SK-N-SH (cell line): Measurements from ENCODE around the gene PRKCD. TPM values are rescaled to one million over a fixed set of nuclear protein-coding genes. Genes with fewer than 3 reads are reported as not detected.

Source experiments
- CTCF ChIA-PET: fragments of 300-600, 350-600 bp; formaldehyde crosslinking; extraction: SDS; loops from one replicate; lab custom pipeline; 2021; lab: Yijun Ruan, JAX
- POLR2A ChIA-PET: fragments of 350-600 bp; sonication (Branson Sonifier 250); formaldehyde crosslinking; extraction: SDS; loops from one replicate; lab custom pipeline; 2020; ENCODE audit warnings: antibody characterized with exemption, inconsistent platforms; lab: Yijun Ruan, JAX
- DNase-seq: peaks from one replicate; pipeline ENCODE4 v3.0.0; 2012
- H2AFZ ChIP-seq: fragments of 200-600 bp; sonication (generic); 2 replicates; pipeline ENCODE4 v1.8.1; 2016; ENCODE audit warnings: antibody characterized with exemption, mild to moderate bottlenecking, low read depth
- H3F3A ChIP-seq: fragments of 200-600 bp; sonication (generic); replicated peaks from 2 replicates; pipeline ENCODE3; 2016; ENCODE audit warnings: antibody characterized with exemption, mild to moderate bottlenecking; ENCODE audit not compliant: insufficient read depth
- H3K27ac ChIP-seq, 2 experiments: fragments of 200-500 bp in 1 of 2; fragments of 200-600 bp in 1 of 2; sonication (Bioruptor generic) in 1 of 2; sonication (generic), shearing (Covaris generic) in 1 of 2; 2 replicates each; pipeline versions ENCODE4 v1.5.1 to v1.6.1; 2014 to 2016; ENCODE audit warnings: low read depth in 2 of 2, inconsistent platforms in 1 of 2, low read length in 1 of 2, mild to moderate bottlenecking in 1 of 2, mixed read lengths in 1 of 2
- H3K27me3 ChIP-seq: fragments of 200-600 bp; sonication (generic), shearing (Covaris generic); 2 replicates; pipeline ENCODE4 v1.6.1; 2016; ENCODE audit warnings: mixed run types; ENCODE audit not compliant: insufficient read depth
- H3K36me3 ChIP-seq, 2 experiments: fragments of 200-500 bp in 1 of 2; fragments of 200-600 bp in 1 of 2; sonication (Bioruptor generic) in 1 of 2; sonication (generic) in 1 of 2; replicated peaks in 1 of 2; 2 replicates each; pipeline versions ENCODE3 to v1.5.1; 2014 to 2016; ENCODE audit warnings: low read length in 1 of 2, mild to moderate bottlenecking in 1 of 2; ENCODE audit not compliant: insufficient read depth in 2 of 2, control insufficient read depth in 1 of 2
- H3K4me1 ChIP-seq, 2 experiments: fragments of 200-500 bp in 1 of 2; fragments of 200-600 bp in 1 of 2; sonication (Bioruptor generic) in 1 of 2; sonication (generic), shearing (Covaris generic) in 1 of 2; 2 replicates each; pipeline versions ENCODE4 v1.5.1 to v1.6.1; 2014 to 2016; ENCODE audit warnings: low read depth in 1 of 2, low read length in 1 of 2, mixed run types in 1 of 2; ENCODE audit not compliant: insufficient read depth in 2 of 2, control insufficient read depth in 1 of 2
- H3K4me2 ChIP-seq: fragments of 200-600 bp; sonication (generic), shearing (Covaris generic); 2 replicates; pipeline ENCODE4 v1.6.1; 2017; ENCODE audit warnings: mixed run types
- H3K4me3 ChIP-seq, 2 experiments: fragments of 200-500 bp in 1 of 2; fragments of 200-600 bp in 1 of 2; sonication (Bioruptor generic) in 1 of 2; sonication (generic), shearing (Covaris generic) in 1 of 2; 2 replicates each; pipeline versions ENCODE4 v1.5.1 to v1.8.1; 2014 to 2016; ENCODE audit warnings: low read depth in 2 of 2, inconsistent platforms in 1 of 2, low read length in 1 of 2, mild to moderate bottlenecking in 1 of 2, mixed read lengths in 1 of 2, moderate library complexity in 1 of 2
- H3K79me2 ChIP-seq: fragments of 200-600 bp; sonication (generic); 2 replicates; pipeline ENCODE4 v1.8.1; 2017; ENCODE audit warnings: mild to moderate bottlenecking; ENCODE audit not compliant: insufficient read depth
- H3K9ac ChIP-seq: fragments of 200-600 bp; sonication (generic); 2 replicates; pipeline ENCODE4 v1.6.1; 2017; ENCODE audit warnings: mixed run types
- H3K9me2 ChIP-seq: fragments of 200-600 bp; sonication (generic); 2 replicates; pipeline ENCODE4 v1.6.1; 2017; ENCODE audit warnings: mixed run types
- H3K9me3 ChIP-seq: fragments of 200-600 bp; sonication (generic); 2 replicates; pipeline ENCODE4 v1.6.1; 2017; ENCODE audit warnings: mixed run types, mild to moderate bottlenecking, moderate library complexity
- H4K20me1 ChIP-seq: fragments of 200-600 bp; sonication (generic); 2 replicates; pipeline ENCODE4 v1.6.1; 2017; ENCODE audit warnings: mild to moderate bottlenecking, mixed run types; ENCODE audit not compliant: insufficient read depth
- EZH2phosphoT487 ChIP-seq: fragments of 200-600 bp; sonication (generic); IDR thresholded peaks from 2 replicates; pipeline ENCODE4 v1.6.1; 2017; ENCODE audit warnings: low read depth, mixed run types, mild to moderate bottlenecking, antibody characterized with exemption, moderate library complexity, borderline replicate concordance
- FOXJ3 ChIP-seq: sonication (generic); formaldehyde crosslinking; IDR thresholded peaks from 2 replicates; pipeline ENCODE4 v1.5.1; 2020; ENCODE audit warnings: mild to moderate bottlenecking, missing genetic modification reagents
- MEF2A ChIP-seq: IDR thresholded peaks from 2 replicates; pipeline ENCODE4 v1.4.0; 2012; ENCODE audit warnings: low read depth, borderline replicate concordance
- POLR2AphosphoS5 ChIP-seq: IDR thresholded peaks from 2 replicates; pipeline ENCODE4 v1.6.1; 2012; ENCODE audit warnings: low read depth, low read length
- RFX5 ChIP-seq: IDR thresholded peaks from 2 replicates; pipeline ENCODE4 v1.6.1; 2012; ENCODE audit warnings: mild to moderate bottlenecking, improper control_type of control experiment, low read length
- RXRA ChIP-seq: IDR thresholded peaks from 2 replicates; pipeline ENCODE4 v1.4.0; 2012; ENCODE audit warnings: low read depth, mild to moderate bottlenecking, borderline replicate concordance
- WGBS: methylation state at CpG from one replicate; pipeline ENCODE4 v1.1.6; 2017; ENCODE audit warnings: low lambda C conversion rate; 5-methylcytosine and 5-hydroxymethylcytosine counted together
- polyA plus RNA-seq, 3 experiments: library from polyadenylated mRNA; depleted of rRNA; stranded (reverse); fragments of >200 nt; gene quantifications; 2 replicates each; pipeline ENCODE4 v1.2.3, GENCODE V29; 2012
- TF ChIP-seq, protein P1 (sequence below): IDR thresholded peaks from 2 replicates; pipeline ENCODE4; 2012
- TF ChIP-seq, protein P2 (sequence below): IDR thresholded peaks from 2 replicates; pipeline ENCODE4 v1.6.1; 2012; ENCODE audit warnings: mild to moderate bottlenecking, low read depth, low read length, moderate library complexity
- TF ChIP-seq, protein P3 (sequence below): fragments of 150-350 bp; IDR thresholded peaks from 2 replicates; pipeline ENCODE4 v1.6.1; 2016; ENCODE audit warnings: mild to moderate bottlenecking, low read depth, low read length

The PRKCD gene
- polyA plus RNA-seq, 1 of the 3 experiments (the other 2 are of a cell fraction) = 29.0 TPM

DNA sequence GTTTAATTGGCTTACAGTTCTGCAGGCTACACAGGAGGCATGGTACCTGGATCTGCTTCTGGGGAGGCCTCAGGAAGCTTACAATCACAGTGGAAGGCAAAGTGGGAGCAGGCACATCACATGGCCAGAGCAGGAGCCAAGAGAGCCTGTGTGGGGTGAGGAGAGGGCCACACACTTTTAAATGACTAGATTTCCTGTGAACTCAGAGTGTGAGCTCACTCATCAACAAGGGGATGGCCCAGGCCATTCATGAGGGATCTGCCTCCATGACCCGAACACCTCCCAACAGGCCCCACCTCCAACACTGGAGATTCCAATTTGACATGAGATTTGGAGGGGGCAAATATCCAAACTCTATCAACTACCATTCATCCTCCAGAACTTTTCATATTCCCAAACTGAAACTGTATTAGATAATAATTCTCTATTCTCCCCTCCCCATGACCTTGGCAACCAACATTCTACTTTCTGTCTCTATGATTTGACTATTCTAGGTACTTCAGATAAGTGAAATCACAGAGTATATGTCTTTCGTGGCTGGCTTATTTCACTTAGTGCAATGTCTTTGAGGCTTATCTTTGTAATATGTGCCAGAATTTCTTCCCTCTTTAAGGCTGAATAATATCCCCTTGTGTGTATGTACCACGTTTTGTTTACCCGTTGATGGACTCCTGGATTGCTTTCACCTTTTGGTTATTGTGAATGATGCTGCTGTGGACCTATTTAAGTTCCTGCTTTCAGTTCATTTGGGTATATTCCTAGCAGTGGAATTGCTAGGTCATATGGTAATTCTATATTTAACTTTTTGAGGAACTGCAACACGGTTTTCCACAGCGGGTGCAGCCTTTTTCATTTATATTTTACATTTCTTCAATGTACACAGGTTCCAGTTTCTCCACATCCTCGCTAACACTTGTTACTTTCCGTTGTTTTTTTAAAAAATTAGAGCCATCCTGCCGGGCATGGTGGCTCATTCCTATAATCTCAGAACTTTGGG, 51.0 kb downstream of the PRKCD start (continued):
- TF ChIP-seq FOXJ3 (no peak), RXRA (no peak), MEF2A (no peak), EZH2phosphoT487 (no peak)
- TF ChIP-seq, protein P1, sequence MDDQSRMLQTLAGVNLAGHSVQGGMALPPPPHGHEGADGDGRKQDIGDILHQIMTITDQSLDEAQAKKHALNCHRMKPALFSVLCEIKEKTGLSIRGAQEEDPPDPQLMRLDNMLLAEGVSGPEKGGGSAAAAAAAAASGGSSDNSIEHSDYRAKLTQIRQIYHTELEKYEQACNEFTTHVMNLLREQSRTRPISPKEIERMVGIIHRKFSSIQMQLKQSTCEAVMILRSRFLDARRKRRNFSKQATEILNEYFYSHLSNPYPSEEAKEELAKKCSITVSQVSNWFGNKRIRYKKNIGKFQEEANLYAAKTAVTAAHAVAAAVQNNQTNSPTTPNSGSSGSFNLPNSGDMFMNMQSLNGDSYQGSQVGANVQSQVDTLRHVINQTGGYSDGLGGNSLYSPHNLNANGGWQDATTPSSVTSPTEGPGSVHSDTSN = no peak
- TF ChIP-seq, protein P2, sequence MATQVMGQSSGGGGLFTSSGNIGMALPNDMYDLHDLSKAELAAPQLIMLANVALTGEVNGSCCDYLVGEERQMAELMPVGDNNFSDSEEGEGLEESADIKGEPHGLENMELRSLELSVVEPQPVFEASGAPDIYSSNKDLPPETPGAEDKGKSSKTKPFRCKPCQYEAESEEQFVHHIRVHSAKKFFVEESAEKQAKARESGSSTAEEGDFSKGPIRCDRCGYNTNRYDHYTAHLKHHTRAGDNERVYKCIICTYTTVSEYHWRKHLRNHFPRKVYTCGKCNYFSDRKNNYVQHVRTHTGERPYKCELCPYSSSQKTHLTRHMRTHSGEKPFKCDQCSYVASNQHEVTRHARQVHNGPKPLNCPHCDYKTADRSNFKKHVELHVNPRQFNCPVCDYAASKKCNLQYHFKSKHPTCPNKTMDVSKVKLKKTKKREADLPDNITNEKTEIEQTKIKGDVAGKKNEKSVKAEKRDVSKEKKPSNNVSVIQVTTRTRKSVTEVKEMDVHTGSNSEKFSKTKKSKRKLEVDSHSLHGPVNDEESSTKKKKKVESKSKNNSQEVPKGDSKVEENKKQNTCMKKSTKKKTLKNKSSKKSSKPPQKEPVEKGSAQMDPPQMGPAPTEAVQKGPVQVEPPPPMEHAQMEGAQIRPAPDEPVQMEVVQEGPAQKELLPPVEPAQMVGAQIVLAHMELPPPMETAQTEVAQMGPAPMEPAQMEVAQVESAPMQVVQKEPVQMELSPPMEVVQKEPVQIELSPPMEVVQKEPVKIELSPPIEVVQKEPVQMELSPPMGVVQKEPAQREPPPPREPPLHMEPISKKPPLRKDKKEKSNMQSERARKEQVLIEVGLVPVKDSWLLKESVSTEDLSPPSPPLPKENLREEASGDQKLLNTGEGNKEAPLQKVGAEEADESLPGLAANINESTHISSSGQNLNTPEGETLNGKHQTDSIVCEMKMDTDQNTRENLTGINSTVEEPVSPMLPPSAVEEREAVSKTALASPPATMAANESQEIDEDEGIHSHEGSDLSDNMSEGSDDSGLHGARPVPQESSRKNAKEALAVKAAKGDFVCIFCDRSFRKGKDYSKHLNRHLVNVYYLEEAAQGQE = no peak

DNA sequence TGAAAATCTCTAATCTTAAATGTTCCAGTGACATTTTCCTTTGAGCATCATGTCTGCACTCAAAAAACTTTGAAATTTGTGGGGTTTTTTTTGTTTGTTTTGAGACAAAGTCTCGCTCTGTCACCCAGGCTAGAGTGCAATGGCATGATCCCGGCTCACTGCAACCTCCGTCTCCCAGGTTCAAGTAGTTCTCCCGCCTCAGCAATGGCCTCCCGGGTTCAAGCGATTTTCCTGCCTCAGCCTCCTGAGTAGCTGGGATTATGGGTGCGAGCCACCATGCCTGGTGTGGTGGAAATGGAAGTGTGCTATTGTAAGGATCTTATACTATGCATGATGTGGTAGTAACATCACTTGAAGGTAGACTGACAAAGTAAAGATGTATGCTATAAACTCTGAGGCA, 52.3 kb downstream of the PRKCD start:
- H3K27ac ChIP-seq = no peak overlapping the region
- WGBS = 91% methylated on average over 7 of the region's 7 CpGs
- H3K9me3 ChIP-seq = no peaks in the 10 kb centered on the region
- POLR2A ChIA-PET = no interaction called here
- H3K4me1 ChIP-seq = no peaks in the 10 kb centered on the region
- H3F3A ChIP-seq = no peaks in the 10 kb centered on the region
- H3K4me2 ChIP-seq = no peak overlapping the region
- H3K9ac ChIP-seq = no peak overlapping the region
- no peak overlapping the region for H2AFZ ChIP-seq
- DNase-seq = no peak
- H3K79me2 ChIP-seq = no peaks in the 10 kb centered on the region
- H3K27me3 ChIP-seq = no peaks in the 10 kb centered on the region
- no peak overlapping the region for H3K4me3 ChIP-seq
- no peak for TF ChIP-seq POLR2AphosphoS5
- CTCF ChIA-PET = interaction anchor here (1.0 kb wide), 1 partner anchor 18 kb away, joined by 3 read pairs; no protein-coding TSS in a partner anchor
- no peaks in the 10 kb centered on the region for H4K20me1 ChIP-seq
- H3K9me2 ChIP-seq = no peaks in the 10 kb centered on the region
- H3K36me3 ChIP-seq = no peaks in the 10 kb centered on the region

DNA sequence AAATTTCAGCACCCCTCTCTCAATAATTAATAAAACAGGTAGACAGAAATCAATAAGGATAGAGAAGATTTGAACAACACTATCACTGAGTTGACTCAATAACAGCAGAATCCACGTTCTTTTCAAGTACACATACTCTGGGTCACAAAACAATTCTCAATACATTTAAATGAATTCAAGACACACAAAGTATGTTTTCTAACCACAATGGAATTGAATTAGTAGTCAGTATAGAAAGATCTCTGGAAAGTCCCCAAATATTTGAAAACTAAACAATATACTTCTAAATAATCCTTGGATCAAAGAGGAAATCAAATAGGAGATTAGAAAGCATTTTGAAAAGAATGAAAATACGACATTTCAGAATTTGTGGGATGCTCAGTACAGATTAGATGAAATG, 54.8 kb downstream of the PRKCD start:
- no peak for DNase-seq
- H3K36me3 ChIP-seq = no peaks in the 10 kb centered on the region
- no peaks in the 10 kb centered on the region for H3K9me3 ChIP-seq
- no peaks in the 10 kb centered on the region for H4K20me1 ChIP-seq
- no peak overlapping the region for H3K4me3 ChIP-seq
- no peaks in the 10 kb centered on the region for H3K79me2 ChIP-seq
- ChIA-PET CTCF (no interaction called here), POLR2A (no interaction called here)
- H3F3A ChIP-seq = peaks cover 9% of the 10 kb centered on the region
- no peak overlapping the region for H3K9ac ChIP-seq
- H3K9me2 ChIP-seq = no peaks in the 10 kb centered on the region
- no peak for TF ChIP-seq RFX5
- TF ChIP-seq, protein P3, sequence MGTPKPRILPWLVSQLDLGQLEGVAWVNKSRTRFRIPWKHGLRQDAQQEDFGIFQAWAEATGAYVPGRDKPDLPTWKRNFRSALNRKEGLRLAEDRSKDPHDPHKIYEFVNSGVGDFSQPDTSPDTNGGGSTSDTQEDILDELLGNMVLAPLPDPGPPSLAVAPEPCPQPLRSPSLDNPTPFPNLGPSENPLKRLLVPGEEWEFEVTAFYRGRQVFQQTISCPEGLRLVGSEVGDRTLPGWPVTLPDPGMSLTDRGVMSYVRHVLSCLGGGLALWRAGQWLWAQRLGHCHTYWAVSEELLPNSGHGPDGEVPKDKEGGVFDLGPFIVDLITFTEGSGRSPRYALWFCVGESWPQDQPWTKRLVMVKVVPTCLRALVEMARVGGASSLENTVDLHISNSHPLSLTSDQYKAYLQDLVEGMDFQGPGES = no peak
- WGBS = 41% methylated on average over 2 of the region's 2 CpGs
- no peaks in the 10 kb centered on the region for H3K4me1 ChIP-seq
- no peak overlapping the region for H2AFZ ChIP-seq
- no peaks in the 10 kb centered on the region for H3K27me3 ChIP-seq
- H3K27ac ChIP-seq = no peak overlapping the region
- no peak overlapping the region for H3K4me2 ChIP-seq
